Activated CD8-positive, alpha-beta memory T cell treated with anti-CD3 and anti-CD28 coated beads, Interleukin-2, amount 50 U/mL, for 1 hour (primary cell): Measurements from ENCODE around the gene ITGA5.
A peak's percentile ranks its signal among the peaks of the same experiment; 100 is the strongest.

Experiments
- DNase-seq: peaks from one replicate; pipeline ENCODE4 v3.0.0-alpha.2; 2020; ENCODE audit errors: extremely low read depth

Gene ITGA5

DNA sequence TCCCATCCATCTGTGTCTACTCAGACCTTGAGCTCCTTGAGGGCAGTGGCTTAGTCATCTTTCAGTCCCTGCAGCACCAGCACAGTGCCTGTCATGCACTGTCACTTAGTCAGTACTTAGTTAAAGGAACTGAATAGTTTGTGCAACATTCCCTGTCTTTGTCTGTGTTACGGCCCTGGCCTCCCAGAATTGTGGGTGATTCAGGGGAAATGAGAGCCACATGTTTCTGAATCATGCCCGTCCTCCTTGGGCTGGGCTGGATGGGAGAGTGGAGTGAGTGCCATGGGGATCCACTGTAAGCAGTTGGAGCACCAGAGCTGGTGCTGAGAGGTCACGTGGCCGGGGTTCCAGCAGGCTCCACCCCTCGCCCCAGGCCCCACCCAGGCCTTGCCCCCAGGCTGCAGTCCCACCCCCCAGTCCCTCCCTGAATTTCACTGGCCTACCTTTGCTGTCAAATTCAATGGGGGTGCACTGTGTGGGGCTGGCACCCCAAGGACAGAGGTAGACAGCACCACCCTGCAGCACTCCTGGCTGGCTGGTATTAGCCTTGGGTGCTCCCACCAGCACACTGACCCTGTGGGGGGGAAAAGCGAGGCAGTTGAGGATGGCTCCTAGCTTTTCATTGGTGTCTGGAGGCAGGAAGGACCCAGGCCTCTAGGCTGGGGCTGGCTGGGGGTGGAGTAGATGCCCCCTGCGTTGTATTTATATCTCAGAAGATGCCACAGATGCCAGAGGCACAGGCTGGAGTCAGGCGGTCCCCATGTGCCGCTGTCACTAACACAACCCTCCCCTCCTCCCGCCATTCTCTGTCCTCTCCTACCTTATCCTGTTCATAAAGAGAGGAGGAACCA is 7.5 kb downstream of the ITGA5 start:
- no peak for DNase-seq

DNA sequence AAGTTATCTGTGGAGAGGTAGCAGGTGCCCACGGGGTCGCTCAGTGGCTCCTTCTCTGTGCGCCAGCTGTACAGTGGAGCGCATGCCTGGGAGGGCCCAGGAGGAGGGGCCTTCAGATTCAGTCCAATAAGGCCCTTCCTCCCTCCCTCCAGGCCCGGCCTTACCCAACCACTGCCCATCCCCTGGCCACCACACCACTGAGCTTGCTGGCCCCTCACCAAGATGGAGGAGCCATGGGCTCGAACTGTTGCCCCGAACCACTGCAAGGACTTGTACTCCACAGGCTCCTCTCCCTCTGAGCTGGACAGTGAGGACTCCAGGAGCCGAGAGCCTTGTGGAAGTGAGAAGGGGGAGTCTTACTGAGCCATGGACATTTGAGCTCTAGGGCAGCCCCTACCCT is 9.8 kb downstream of the ITGA5 start:
- DNase-seq = no peak

DNA sequence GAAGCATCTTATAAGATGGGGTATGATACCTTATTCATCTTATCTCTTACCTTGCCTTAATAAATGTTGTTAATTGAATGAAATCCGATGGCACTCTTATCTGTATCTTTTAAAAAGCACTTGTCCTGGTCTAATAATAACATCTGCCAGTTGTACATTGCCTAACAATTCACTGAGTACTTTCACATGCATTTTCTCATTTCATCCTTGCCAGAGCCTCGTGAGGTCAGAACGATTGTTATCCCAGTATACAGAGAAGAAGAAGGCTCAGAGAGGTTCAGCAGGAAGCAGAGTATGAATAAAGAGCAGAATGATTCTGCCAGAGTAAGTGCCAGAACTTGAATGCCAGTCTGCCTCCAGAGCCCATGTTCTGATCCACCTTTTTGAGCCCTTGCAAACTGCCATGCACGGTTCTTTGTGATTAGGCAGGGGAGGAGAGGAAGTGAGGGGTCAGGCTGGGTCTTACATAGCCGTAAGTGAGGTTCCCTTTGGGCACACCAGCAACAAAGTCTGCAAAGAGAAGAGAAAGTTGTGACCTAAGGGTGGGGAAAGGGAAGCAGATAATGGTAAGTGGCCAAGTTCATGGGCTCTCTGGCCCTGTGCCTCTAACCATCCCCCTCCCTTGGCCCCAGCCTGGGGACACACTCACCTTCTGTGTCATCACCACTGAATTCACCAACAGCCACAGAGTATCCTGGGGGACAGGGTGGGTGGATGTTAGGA is 11.7 kb downstream of the ITGA5 start:
- no peak for DNase-seq

DNA sequence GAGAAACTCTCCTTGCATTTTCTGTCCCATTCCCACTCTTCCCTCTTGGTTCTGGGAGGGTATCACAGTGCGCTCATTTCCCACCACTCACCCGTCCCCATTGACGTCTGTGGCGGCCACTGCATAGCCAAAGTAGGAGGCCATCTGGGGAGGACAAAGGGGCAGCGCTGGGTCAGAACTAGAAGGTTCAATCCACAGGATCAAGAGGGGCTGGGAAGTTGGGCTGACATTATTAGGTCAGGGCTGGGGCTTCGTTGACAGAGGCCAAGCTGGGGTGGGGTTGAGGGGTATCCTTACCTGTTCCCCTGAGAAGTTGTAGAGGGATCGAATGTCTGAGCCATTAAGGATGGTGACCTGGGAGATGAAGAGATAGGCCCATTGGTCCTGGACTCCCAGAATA is 13.5 kb downstream of the ITGA5 start:
- DNase-seq = no peak

DNA sequence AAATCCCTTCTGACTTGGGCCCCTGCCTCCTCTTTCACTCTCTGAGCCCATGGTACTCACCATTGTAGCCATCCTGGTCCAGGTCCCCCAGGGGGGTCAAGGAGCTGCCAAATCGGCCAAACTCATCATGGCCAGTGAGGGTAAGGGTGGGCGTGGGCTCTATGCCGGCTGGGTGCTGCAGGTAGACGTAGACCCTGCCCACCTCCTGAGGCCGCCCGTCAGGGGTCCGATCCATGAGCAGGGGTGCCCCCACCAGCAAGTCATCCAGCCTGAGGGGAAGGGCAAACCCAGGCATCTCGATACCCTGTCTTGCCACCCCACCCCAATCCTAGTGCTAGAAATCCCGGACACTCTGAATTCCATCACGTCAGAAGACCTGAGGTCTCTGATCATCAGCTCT is 14.0 kb downstream of the ITGA5 start:
- no peak for DNase-seq

DNA sequence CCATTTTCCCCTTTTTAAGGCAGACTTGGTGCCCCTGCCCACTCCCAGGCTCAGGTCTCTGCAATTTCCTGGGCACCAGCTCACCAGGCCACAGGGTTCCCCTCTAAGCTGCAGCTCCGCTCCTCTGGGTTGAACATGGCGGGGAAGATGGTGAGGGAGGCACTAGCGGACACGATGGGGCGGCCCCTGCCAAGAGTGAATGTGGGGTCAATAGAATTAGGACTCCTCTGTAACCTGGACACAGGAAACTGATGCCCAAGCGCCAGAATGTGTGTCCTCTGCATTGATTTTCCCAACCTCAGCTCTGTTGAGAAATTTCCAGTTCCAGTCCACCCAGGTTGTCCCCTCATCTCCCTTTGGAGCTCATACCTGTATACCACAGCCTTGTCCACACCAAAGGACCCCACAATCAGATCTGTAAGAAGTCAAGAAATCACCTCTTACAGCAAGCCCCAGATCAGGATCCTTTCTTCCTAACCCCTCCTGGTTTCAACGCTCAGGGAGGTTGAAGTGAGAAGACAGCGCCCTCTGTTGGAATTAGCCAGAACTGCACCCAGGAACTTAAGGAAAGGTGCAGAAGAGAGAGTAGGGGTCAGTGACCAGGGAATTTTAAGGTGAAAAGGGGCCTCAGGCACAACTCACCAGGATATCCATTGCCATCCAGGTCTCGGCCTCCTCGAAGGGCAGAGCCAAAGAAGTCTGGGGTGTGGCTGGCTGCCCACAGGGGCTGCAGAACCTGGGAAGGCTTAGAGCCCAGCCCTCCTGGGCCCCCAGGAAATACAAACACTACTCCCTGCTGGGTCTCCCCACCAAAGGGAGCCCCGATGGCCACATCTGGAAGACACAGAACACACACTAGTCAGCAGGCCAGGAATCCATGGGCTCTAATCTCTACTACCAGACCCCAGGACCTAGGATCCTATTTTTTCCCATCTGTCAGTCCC is 14.7 kb downstream of the ITGA5 start:
- no peak for DNase-seq

DNA sequence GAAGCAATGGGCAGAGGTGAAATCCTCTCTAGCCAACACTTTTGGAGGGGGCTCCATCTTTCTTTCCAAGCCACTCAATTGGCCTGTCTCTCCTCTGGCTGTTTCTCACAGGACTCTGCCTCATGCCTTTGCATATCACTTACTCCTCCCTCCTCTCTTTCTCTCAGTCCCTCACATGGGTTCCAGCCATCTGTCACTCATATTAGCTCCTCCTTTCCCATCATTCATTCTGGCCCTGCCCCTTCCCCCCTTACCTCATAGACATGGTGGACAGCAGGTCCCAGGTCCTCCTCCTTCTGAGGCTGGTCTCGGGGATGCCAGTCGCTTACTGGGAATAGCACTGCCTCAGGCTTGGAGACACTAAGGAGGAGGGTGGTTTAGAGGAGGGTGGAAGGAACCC is 17.9 kb downstream of the ITGA5 start:
- DNase-seq = no peak

DNA sequence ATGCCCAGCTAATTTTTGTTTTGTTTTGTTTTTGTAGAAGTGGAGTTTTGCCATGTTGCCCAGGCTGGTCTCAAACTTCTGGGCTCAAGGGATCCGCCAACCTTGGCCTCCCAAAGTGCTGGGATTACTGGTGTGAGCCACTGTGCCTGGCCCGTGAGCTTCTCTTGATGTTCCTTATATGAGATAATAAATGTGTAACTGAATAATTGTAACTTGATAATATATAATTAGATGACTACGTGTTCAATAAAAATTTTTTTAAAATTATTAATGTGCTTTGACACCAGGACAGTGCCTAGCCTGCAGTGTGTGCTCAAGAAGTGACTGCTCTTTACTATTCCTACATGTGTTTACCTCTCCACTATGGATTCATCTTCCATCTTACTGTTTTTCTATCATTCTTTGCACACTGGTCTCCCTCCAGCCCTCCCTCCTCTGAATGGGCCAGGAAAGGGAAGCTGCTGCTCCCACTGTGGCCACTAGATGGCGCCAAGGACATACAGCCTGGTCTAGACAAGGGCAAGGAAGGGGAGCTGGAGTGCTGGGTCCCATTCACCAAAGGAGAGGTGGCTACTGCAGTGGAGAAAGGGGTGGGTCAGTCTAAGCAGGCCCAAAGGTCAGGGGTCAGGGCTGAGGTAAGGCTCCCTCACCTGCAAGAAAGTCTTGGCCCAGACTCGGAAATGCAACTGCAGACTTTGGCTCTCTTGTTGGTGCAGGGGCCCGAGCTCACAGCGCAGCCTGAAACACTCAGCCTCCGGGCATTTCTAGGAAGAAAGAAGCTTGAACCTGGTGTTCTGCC is 19.9 kb downstream of the ITGA5 start:
- peak; percentile 68 for DNase-seq

DNA sequence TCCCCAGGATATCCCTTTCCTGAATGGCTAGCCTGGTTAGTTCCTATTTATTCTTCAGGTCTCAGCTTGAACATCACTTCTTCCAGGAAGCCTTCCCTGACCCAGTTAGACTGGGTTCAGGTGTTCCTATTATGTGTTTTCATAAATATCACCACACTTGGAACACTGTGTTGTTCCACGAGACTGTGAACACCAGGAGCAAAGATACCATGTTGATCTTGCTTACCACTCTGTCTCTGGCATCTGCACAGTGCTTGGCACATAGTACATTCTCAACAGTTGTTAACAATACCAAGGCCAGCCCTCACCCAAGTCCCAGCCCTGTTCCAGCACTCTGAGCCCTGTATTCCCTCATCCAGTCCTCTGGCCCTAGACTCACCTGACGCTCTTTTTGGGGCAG is 20.8 kb downstream of the ITGA5 start:
- no peak for DNase-seq

DNA sequence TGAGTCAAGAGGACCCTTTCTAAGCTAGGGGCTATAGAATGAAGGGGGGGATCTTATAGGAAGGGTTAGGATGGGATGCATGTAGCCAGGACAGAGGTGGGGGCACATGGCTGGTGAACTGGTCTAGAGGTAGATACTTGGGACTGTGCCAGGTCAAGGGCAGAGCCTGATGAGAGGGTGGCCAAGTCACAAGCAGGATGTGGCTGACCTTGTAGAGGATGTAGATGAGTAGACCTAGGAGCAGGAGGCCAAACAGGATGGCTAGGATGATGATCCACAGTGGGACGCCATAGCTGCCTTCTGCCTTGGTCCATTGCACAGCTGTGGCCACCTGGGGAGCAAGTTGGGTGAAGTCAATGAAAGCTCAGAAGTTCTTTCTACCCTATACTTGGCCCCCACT is 21.9 kb downstream of the ITGA5 start:
- no peak for DNase-seq

DNA sequence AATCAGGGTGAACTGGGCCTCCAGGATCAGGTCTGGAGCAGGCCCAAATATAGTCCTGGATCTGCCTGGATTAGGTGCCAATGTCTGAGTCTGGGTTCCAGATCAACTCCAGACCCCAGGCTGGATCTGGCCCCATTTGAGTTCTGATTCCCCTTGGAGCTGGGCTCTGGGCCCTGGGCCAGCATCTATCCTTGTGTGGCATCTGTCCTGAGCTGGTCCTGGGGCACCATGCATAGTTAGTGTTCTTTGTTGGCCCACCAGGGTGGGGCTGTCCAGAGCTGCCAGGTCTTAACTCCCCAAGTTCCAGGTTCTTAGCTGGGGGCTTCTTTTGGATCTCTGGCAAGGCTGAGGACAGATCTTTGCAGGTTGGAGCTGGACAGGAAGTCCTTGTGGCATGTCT is 23.5 kb downstream of the ITGA5 start:
- no peak for DNase-seq

DNA sequence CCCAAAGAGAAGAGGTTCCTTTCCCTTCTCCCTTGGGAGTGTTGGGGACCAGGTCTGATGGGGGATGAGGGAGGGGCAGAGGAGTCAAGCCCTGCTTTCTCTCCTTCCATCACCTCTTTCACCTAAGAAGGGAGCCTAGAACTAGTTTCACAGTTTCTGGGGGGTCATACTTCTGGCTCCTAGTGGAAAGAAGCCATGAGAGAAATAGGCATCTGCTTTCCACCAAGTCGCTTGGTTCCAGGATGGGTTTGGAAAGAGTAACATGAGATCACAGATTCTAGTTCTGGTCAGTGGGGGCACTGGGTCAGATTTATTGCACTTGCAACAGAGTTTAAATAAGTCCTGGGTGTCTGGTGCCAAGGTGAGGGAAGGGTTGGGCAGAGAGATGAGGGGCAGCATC is 24.1 kb downstream of the ITGA5 start:
- no peak for DNase-seq

DNA sequence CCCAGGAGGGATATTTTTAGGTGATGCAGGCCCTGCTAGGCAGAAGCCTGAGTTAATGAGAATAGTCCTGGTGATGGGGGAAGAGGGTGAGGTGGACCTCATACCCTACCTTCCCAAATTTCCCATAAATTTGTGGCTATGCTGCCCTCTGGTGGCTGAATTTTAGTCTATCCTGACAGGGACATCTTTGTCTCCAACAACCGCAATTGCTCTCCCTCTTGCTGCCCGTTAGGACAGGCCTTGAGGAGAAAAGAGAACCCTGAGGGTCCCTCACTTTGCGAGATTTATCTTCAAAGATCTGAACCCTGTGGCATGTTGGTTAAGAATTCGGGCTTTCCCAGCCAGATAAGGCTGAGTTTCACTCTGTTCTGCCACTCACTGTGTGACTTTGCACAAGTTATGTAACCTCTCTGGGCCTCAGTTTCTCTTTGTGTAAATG is 24.8 kb downstream of the ITGA5 start:
- DNase-seq = no peak

DNA sequence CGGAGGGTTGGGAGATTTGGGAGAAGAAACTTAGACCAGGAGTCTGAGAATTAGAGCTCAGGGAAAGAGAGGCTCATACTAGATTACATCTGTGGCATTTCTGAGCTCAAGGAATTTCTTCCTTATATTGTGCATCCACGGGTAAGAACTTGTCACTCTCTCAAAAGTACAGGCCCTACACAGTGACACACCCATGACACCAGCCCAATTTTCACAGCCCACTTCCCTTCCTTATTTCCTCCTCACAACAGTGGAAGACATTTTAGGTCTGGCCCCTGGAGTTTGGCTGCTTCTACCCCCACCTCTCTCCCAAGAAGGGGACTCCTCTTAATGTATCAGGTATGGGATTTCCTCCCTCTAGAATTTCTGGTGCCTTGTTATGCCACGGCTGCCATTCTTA is 25.3 kb downstream of the ITGA5 start:
- DNase-seq = no peak

DNA sequence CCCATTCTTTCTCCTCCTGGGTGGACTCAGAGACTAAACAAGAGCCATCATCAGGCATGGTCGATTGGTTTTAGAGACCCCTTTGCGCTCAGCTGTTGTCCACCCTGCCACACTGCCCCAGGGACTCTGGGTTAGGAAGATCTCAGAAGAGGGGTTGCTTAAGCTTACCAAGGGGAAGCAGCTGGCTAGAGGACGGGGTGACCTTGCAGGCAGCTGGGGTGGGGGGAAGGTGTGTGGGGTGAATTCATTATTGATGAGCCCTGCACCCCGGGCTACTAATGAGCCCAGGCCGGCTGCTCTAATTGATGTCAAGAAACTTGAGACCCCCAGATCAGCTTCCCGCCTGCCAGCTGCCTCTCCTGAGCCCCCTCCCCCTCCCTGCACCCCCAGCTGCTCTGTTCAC is 25.9 kb downstream of the ITGA5 start:
- DNase-seq = no peak

DNA sequence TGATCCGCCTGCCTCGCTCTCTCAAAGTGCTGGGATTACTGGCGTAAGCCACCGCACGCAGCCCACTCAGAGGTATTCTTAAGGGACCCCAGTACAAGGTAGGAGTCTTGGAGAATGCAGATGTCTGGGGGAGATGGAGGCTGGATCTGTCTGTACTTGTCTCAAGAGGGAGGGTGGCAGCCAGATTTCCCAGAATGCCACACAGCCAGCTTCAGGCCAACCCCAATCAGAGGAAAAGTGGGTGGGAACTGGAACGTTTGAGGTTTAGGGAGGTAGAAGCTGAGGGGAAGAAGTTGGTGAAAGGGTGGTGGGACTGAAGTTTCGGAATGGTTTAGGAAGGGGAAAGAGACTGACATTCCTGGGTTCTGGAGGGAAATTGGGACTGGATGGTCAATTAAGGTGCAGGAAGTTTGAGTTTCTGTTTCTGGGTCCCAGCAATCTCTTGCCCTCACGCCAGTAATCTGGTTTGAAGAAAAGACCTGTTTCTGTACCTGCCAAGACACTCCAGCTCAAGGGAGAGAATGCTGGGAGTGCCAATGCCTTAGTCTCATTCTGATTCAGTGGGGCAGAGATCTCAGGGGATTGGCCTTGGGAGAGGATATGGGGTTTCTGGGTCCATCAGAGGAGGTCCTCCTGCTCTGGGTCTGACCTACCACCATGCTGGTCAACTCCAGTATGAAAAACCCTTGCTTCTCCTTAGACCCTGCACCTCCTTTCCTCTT is 26.4 kb downstream of the ITGA5 start:
- no peak for DNase-seq

DNA sequence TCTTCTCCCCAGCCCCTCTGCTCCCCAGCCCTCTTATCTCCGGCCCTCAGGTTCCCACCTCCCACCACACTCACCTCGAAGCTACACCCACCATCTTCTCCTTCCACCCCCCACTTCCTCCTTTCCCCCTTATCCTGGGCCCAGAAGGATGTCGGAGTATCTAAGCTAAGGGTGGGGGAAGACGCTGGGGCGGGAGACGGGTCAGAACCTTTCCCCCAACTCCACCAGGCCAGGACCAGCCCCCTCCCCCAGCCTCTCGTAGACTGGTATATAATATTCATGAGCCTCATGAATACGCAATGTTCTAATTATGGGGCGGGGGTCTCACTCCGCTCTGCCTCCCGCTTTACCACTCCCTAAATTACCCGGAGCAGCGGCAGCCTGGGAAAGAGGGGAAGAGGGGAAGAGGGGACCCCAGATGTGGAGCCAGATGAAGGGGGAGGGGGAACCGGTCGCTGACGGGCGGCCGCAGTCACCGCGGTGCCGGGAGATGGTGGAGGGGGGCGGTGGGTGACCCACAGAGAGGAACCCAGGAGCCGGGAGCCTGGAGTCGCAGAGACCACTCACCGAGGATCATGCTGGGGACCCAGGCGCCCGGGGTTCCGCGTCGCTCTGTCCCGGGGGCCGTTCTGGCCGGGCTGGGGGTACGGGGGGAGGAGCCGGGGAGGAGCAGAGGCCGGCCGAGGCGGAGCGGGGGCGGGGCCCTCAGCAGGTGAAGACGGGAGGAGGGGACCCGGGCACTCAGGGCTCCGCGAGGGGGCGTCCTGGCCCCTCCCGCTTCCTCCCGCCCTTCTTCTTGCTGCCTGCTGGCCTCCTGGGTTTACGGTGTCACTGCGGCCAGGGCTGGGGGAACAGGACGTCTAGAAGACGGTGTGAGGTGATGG is 28.2 kb downstream of the ITGA5 start:
- no peak for DNase-seq

DNA sequence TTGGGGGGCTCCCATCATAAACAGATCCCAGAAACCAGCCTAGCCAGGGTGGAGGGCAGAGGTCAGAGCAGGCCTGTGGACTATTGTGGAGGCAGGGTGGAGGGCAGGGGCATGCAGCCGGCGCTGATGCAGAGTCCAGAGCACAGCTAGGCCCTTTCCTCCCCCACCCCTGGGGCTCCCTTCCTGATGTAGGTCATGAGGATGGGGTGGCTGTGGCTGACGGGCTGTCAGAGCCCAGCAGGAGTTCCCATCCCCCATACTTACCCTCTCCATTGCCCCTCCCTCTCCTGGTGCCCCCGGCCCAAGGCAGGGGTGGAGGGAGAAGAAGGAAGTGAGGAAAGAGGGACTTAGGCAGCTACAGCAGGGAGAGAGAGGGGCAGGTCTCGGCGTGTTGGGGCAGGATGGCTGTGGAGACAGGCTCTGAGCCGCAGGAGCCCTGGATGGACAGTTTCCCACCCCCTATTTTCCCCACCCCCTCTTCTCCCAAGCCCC is 28.8 kb downstream of the ITGA5 start:
- DNase-seq = no peak

DNA sequence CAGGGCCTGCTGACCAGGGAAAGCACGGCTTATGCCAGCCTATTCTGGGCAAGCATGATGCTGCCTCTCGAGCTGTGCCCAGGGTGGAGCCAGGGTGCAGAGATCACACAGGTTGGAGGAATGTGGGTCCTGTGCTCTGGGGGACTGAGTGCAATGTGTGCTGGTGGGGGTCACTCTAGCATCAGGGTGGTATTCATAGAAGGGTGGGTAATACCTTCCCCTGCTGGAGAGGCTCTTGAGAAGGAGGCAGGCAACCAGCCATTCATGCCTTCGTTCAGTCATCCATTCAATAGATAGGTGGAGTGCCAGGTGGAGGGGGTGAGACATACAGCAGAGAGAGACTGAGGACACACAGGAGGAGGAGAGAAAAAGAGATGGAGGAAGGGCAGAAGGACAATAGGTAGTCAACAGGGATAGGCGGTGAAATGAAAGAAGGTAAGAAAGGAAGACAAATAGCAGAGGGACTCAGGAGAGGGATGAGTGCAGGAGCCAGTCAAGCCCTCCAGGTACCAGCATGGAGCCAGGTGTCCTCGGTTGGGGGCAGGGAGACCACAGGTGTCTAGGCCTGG is 29.4 kb downstream of the ITGA5 start:
- DNase-seq = no peak
